ENCODE results near the gene SLC27A6.

SLC27A6 gene

GRCh38 chr5:129073111-129073510 is 107.8 kb downstream of the SLC27A6 start:
- DNase-seq = no peak

GRCh38 chr5:129074903-129075302 is 109.6 kb downstream of the SLC27A6 start:
- no peak for DNase-seq

GRCh38 chr5:129077433-129078075 is 112.3 kb downstream of the SLC27A6 start:
- DNase-seq = no peak

- DNase-seq = no peak
Measured at GRCh38 chr5:129078247-129078646, 113.0 kb downstream of the SLC27A6 start.

- DNase-seq = no peak
Measured at GRCh38 chr5:129078660-129079059, 113.4 kb downstream of the SLC27A6 start.

GRCh38 chr5:129079496-129079895 is 114.2 kb downstream of the SLC27A6 start:
- DNase-seq = no peak

GRCh38 chr5:129080766-129081165 is 115.5 kb downstream of the SLC27A6 start:
- no peak for DNase-seq

- DNase-seq = no peak
Measured at GRCh38 chr5:129082225-129083136, 117.2 kb downstream of the SLC27A6 start.
